Measurements from ENCODE around the gene TBC1D22A. TPM values are rescaled to one million over a fixed set of nuclear protein-coding genes. Genes with fewer than 3 reads are reported as not detected.

The TBC1D22A gene
- polyA plus RNA-seq, 1 of the 3 experiments (the other 2 are of a cell fraction): 16.5 TPM

- Histone ChIP-seq H3K9ac (no peak overlapping the region), H3K27ac (ENCODE audit: low read depth in 2 of 2, low read length in 1 of 2) (no peak overlapping the region), H2AFZ (ENCODE audit: low read depth) (no peak overlapping the region), H3K27me3 (ENCODE audit: insufficient read depth) (no peaks in the 10 kb centered on the region), H3K9me3 (no peaks in the 10 kb centered on the region), H3K9me2 (no peaks in the 10 kb centered on the region), H3K36me3 (replicated peaks in 1 of 2; ENCODE audit: control insufficient read depth in 1 of 2, insufficient read depth in 2 of 2, low read length in 1 of 2) (no peaks in the 10 kb centered on the region), H3F3A (replicated peaks; ENCODE audit: insufficient read depth) (no peaks in the 10 kb centered on the region), H3K4me2 (no peak overlapping the region), H3K4me3 (ENCODE audit: low read depth in 2 of 2, low read length in 1 of 2) (no peak overlapping the region), H3K79me2 (ENCODE audit: insufficient read depth) (no peaks in the 10 kb centered on the region), H4K20me1 (ENCODE audit: insufficient read depth) (no peaks in the 10 kb centered on the region), H3K4me1 (ENCODE audit: control insufficient read depth in 1 of 2, insufficient read depth in 2 of 2, low read depth in 1 of 2, low read length in 1 of 2) (peaks cover 0 to 37% of the 10 kb centered on the region in 2 experiments; a peak in 1 of 4 replicates)
- POLR2A ChIA-PET: no interaction called here
- DNase-seq: peak; percentile 71
- TF ChIP-seq NRF1 (IDR thresholded peaks at IDR 0.05; ENCODE audit: low read depth, low read length) (no peak), USF2 (IDR thresholded peaks at IDR 0.05; ENCODE audit: borderline replicate concordance, low read depth, low read length) (no peak), TEAD4 (IDR thresholded peaks at IDR 0.05; ENCODE audit: borderline replicate concordance, insufficient read depth) (no peak), MEF2A (IDR thresholded peaks at IDR 0.05; ENCODE audit: borderline replicate concordance, low read depth) (no peak), SIN3A (IDR thresholded peaks at IDR 0.05; ENCODE audit: borderline replicate concordance, low read depth, low read length) (no peak), REST (IDR thresholded peaks at IDR 0.05; ENCODE audit: low read depth, low read length) (no peak), NFIC (IDR thresholded peaks at IDR 0.05; ENCODE audit: borderline replicate concordance) (no peak), RFX5 (IDR thresholded peaks at IDR 0.05; ENCODE audit: low read length) (no peak), USF1 (IDR thresholded peaks at IDR 0.05; ENCODE audit: borderline replicate concordance, low read depth) (no peak), EZH2phosphoT487 (IDR thresholded peaks at IDR 0.05; ENCODE audit: borderline replicate concordance, low read depth) (no peak), GATA2 (CRISPR knock-in tag; IDR thresholded peaks at IDR 0.05) (no peak), PBX3 (IDR thresholded peaks at IDR 0.05) (no peak), TAF1 (IDR thresholded peaks at IDR 0.05; ENCODE audit: borderline replicate concordance, low read depth, low read length) (no peak), YY1 (IDR thresholded peaks at IDR 0.05; ENCODE audit: low read depth) (no peak), FOSL2 (IDR thresholded peaks at IDR 0.05; ENCODE audit: borderline replicate concordance, low read depth) (no peak), JUND (IDR thresholded peaks at IDR 0.05) (no peak)
- 90% methylated on average over 11 of the region's 20 CpGs for WGBS (ENCODE audit: low lambda C conversion rate)
- CTCF ChIA-PET: no interaction called here
Measured at GRCh38 chr22:47145883-47146282, 383.4 kb downstream of the TBC1D22A start.
